Muscle of back (tissue), 11 donors: Measurements from ENCODE around the gene PLD6. TPM values are rescaled to one million over a fixed set of nuclear protein-coding genes. Genes with fewer than 3 reads are reported as not detected.

ENCODE experiments used
- DNase-seq, 3 donors: peaks; one replicate each; pipeline versions ENCODE4 v3.0.0 to v3.0.0-alpha.2; 2013
- polyA plus RNA-seq, 10 donors: library from polyadenylated mRNA; unstranded; fragments of 120-200 nt; gene quantifications; one replicate each; pipeline ENCODE4 v1.2.1, GENCODE V29; 2013; ENCODE audit not compliant: insufficient read length in 10 of 10

Gene PLD6
- polyA plus RNA-seq, 10 donors, result 3.3 to 5.3 (median 4.4) TPM

GRCh38 chr17:17157041-17157440 is 49.1 kb downstream of the PLD6 start:
- no peak for DNase-seq

DNA sequence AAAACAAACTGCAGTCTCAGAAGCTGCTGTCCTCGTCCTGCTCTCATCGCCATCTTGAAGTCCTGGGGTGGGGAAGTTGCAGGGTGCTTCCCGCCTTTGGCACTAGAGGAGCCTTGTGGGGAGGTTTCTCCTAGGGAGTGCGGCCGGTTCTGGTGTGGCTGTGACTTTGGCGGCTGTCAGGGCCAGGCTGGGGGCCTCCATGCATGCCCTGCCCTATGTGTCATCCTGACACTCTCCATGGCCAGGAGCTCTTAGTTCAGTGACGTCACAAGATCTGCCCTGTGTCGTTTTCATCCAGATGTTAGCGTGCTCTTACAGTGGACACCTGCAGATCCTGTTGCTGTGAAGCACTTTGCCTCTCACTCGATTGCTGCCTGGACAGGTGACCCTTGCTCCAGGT is 49.6 kb downstream of the PLD6 start:
- DNase-seq, result no peak

DNA sequence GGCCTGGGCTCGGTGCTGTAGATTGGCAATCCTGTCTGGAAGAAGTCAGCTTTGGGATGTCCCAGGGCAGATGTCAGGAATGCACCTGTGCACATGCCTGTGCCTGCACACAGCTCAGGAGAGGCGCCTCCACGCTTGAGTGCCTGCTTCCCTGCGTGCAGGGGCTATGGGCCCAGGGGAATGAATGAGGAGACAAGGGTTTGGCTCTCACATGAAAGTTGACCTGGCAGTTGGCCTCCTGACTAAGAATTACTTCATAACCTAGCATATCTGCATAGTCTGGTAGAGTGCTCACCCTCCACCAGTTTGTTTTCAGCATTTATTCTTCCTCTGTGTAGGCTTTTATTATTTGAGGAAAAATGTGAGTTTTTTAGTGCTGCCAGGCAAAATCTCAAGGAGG is 50.0 kb downstream of the PLD6 start:
- no peak for DNase-seq

- no peak for DNase-seq
Observed at GRCh38 chr17:17155568-17155967, 50.6 kb downstream of the PLD6 start.

GRCh38 chr17:17154981-17155380 is 51.2 kb downstream of the PLD6 start:
- DNase-seq, result no peak

- DNase-seq, result no peak
Observed at GRCh38 chr17:17154556-17154955, 51.6 kb downstream of the PLD6 start.

- DNase-seq, result no peak
Observed at GRCh38 chr17:17153709-17154108, 52.4 kb downstream of the PLD6 start.

GRCh38 chr17:17153071-17153470 is 53.1 kb downstream of the PLD6 start:
- no peak for DNase-seq

GRCh38 chr17:17152385-17152784 is 53.7 kb downstream of the PLD6 start:
- no peak for DNase-seq

- peak in 2 of 3 donors; percentile 31 to 75 for DNase-seq
Observed at GRCh38 chr17:17151962-17152361, 54.2 kb downstream of the PLD6 start.

- DNase-seq, result peak in 1 of 3 donors; percentile 35
Observed at GRCh38 chr17:17151541-17151940, 54.6 kb downstream of the PLD6 start.

DNA sequence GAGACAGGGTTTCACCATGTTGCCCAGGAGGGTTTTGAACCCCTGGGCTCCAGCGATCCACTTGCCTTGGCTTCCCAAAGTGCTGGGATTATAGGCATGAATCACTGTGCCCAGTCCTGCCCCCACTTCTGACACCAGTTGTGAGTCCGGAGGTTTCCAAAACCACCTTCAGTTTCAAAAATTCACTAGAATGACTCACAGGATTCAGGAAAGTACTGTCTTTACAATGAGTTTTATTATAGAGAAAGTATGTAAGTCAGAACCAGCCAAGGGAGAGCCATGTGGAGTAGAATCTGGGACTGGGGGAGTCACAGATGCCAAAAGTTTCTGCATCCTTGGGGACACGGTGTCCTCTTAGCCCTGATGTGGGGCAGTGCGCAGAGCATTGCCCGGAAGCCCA is 55.1 kb downstream of the PLD6 start:
- DNase-seq, result peak in 1 of 3 donors; percentile 63

Other genes with a start within 250 kb of the PLD6 start
- 1 to 10 TPM in 1 of 10 donors, under 1 TPM in 7, not detected in 2; 0.09 to 2.2 (median 0.24) TPM for gene TNFRSF13B, start 234.2 kb downstream of the PLD6 start, polyA plus RNA-seq
- gene MPRIP, start 163.9 kb downstream of the PLD6 start, polyA plus RNA-seq, result 100 to 1,000 TPM; 155 to 217 (median 183) TPM
- 10 to 100 TPM; 16.1 to 43.6 (median 22.7) TPM for gene FLCN, start 30.8 kb upstream of the PLD6 start, polyA plus RNA-seq
- gene COPS3, start 74.9 kb upstream of the PLD6 start, polyA plus RNA-seq, result 10 to 100 TPM; 69.2 to 89.4 (median 73.7) TPM
- gene NT5M, start 97.0 kb upstream of the PLD6 start, polyA plus RNA-seq, result 1 to 10 TPM; 3.9 to 7.4 (median 5.7) TPM